SIG-M5 treated with dmso at 0.1 percent for 504 hours (cell line): ENCODE data around the gene EMSY.

Source experiments
- DNase-seq: peaks from one replicate; lab custom pipeline; 2025; ENCODE audit not compliant: unreplicated experiment; lab: John Stamatoyannopoulos, UW

The EMSY gene

DNA sequence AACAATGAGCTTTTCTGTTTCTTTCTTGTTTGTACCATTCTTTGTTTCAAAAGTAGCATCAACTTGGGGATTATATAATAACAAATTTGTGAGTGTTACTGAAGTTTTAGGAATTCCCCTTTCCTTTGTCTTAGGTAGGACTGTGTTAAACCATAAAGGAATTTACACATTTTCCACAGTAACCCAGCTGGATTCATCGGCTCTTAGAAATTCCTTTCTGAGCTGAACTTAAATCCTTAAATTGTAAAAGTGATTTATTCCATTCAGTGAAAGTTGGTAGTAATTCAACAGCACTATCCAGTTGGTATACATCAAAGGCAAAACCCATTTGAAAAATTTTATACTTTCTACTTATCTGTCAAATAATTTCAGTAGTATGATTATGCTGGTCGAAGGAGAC, 11.8 kb downstream of the EMSY start:
- no peak for DNase-seq

GRCh38 chr11:76459299-76459698, 14.5 kb downstream of the EMSY start:
- DNase-seq, result peak; percentile 30

- no peak for DNase-seq
Observed at GRCh38 chr11:76459846-76460245, 15.0 kb downstream of the EMSY start.

GRCh38 chr11:76462317-76462716, 17.5 kb downstream of the EMSY start:
- DNase-seq, result no peak

- DNase-seq, result no peak
Observed at GRCh38 chr11:76465701-76466100, 20.9 kb downstream of the EMSY start.

DNA sequence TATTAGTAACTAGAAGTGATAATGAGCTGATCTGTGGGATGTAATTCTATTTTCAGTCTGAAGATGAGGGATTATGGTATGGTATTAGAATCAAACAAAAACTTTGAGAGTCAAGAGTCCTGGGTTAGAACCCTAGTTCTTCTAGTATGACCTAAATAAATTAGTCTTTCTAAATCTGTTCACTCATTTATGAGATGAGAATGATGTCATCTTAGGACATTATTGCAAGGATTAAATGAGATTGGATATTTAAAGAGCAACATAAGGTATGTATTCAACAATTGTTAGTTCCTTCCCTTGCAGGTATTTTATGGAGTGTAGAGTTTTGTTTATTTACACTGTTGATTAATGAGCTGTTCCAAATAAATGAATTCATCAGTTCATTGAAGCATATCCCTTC, 21.8 kb downstream of the EMSY start:
- DNase-seq, result no peak

- no peak for DNase-seq
Observed at GRCh38 chr11:76469141-76469540, 24.3 kb downstream of the EMSY start.

GRCh38 chr11:76471382-76471781, 26.6 kb downstream of the EMSY start:
- no peak for DNase-seq

GRCh38 chr11:76480241-76480640, 35.4 kb downstream of the EMSY start:
- no peak for DNase-seq

DNA sequence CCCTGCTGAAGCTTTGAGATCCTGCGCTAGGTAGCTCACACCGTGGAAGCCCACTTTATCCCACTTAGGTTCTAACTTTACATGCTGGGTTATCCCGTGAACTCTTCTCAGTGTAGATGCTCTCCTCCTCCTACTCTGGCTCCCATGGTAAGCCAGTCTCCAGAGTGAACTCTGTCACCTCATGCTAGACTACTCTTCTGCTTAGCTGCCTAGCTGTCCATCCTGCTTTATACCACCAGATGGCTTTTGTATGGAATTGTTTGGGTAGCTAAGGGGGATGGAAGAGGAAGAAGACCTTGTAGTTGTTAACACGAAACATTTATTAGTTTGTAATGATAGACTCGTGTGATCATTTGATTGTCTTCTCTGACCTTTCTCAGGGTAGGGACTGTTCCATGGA, 46.8 kb downstream of the EMSY start:
- DNase-seq, result no peak

- no peak for DNase-seq
Observed at GRCh38 chr11:76493040-76493439, 48.2 kb downstream of the EMSY start.

DNA sequence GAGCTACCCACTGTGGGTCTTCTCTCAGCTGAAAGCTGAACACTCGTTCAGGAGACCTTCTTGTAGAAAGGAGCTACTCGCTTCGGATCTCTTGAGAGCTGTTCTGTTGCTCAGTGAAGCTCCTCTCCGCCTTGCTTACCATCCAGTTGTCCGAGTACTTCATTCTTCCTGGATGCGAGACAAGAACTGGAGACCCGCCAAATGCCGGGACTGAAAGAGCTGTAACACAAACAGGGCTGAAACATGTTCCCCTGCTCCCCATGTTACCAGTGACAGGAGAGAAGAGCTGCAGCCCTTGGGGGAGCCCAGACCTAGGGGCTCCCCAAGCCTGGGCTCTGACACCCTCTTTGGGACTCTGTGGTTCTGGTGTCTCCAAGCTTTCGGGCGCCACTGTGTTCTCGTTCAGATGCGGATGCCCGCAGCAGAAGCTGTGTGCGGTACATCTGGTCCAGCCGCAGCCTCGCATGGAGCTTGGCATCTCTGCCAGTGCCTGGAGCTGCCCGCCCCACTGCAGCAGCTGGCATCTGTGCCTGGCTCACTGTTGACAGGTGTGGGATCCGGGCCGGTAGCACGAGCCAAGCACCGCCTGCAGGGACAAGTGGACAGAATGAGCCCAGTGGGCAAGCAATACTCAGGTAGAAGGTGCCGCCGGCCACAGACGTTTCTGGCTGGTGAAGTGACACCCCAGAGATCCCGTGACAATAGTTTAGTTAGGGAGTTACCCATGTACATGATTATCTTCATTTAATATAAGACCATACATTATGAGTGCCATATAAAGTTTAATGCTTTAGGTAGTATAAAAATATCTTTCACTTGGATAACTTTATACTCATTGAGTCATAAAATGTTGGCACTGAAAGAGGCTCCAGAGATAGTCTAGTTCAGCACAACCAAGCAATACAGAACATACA, 49.1 kb downstream of the EMSY start:
- DNase-seq, result no peak

GRCh38 chr11:76495019-76495418, 50.2 kb downstream of the EMSY start:
- no peak for DNase-seq

- DNase-seq, result no peak
Observed at GRCh38 chr11:76496174-76496573, 51.4 kb downstream of the EMSY start.

- DNase-seq, result no peak
Observed at GRCh38 chr11:76501526-76502202, 56.8 kb downstream of the EMSY start.

- no peak for DNase-seq
Observed at GRCh38 chr11:76506833-76507232, 62.0 kb downstream of the EMSY start.

GRCh38 chr11:76510060-76511047, 65.5 kb downstream of the EMSY start:
- DNase-seq, result no peak

GRCh38 chr11:76512851-76513653, 68.2 kb downstream of the EMSY start:
- peak; percentile 14 for DNase-seq

DNA sequence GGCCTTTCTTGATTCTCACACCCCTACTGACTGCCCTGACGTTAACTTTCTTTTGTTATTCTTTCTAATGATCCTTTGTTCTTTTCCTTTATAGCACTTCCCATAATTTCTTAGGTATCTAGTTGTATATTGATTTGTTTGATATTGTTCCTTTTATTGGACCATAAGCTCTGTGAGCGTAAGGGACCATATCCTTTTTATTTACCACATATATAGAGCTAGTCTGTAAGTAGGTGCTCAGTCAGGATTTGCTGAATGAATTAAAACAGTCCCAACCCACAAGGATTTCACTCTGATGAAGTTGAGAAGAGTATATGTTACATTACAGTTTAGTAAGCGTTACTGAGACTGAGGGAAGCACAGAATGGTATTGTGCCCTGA, 68.8 kb downstream of the EMSY start:
- no peak for DNase-seq

- no peak for DNase-seq
Observed at GRCh38 chr11:76515494-76515893, 70.7 kb downstream of the EMSY start.
